Panc1 (cell line): ENCODE measurements around the gene GFPT1. TPM values are rescaled to one million over a fixed set of nuclear protein-coding genes. Genes with fewer than 3 reads are reported as not detected.

Source experiments
- ATAC-seq: fragments of 200-7000 bp; cut with Tn5 transposase; 2 replicates; pipeline ENCODE4 v1.9.1; 2020; ENCODE audit warnings: mild to moderate bottlenecking, moderate library complexity
- BruUV-seq: library from RNA; stranded (reverse); fragments of 400-500 nt; replicated peaks from 2 replicates; lab custom pipeline; 2021; lab: Mats Ljungman, UMichigan
- CTCF ChIA-PET: fragments of 300-600 bp; sonication (Branson Sonifier 250); formaldehyde crosslinking; loops from one replicate; lab custom pipeline; 2022; ENCODE audit warnings: antibody characterized with exemption; lab: Charles Lee
- POLR2A ChIA-PET: fragments of 300-600 bp; sonication (Branson Sonifier 250); formaldehyde crosslinking; loops from one replicate; lab custom pipeline; 2022; ENCODE audit warnings: antibody characterized with exemption; lab: Charles Lee
- DNase-seq: peaks from one replicate; pipeline ENCODE4 v3.0.0-alpha.2; 2010; ENCODE audit warnings: low read depth, low spot score
- H3K27ac ChIP-seq: 2 replicates; pipeline ENCODE4 v1.5.1; 2011; ENCODE audit warnings: mild to moderate bottlenecking, low read length, inconsistent platforms
- H3K27me3 ChIP-seq: fragments of 200-500 bp; sonication (Bioruptor generic); 2 replicates; pipeline ENCODE4 v1.6.0; 2014; ENCODE audit warnings: low read length, inconsistent platforms; ENCODE audit not compliant: control insufficient read depth, insufficient read depth
- H3K36me3 ChIP-seq: fragments of 200-500 bp; sonication (Bioruptor generic); 2 replicates; pipeline ENCODE4 v1.5.1; 2014; ENCODE audit warnings: inconsistent platforms, mild to moderate bottlenecking, low read length, moderate library complexity; ENCODE audit not compliant: control insufficient read depth, insufficient read depth
- H3K4me1 ChIP-seq: 2 replicates; pipeline ENCODE4 v1.5.1; 2011; ENCODE audit warnings: inconsistent platforms, mild to moderate bottlenecking, low read length, moderate library complexity; ENCODE audit not compliant: control insufficient read depth, insufficient read depth
- H3K4me3 ChIP-seq, 2 experiments: 2 replicates each; pipeline ENCODE4 v1.5.1; 2011 to 2012; ENCODE audit warnings: low read depth in 2 of 2, low read length in 2 of 2, mild to moderate bottlenecking in 2 of 2, inconsistent platforms in 1 of 2, moderate library complexity in 1 of 2
- H3K9me3 ChIP-seq: fragments of 200-500 bp; sonication (Bioruptor generic); 2 replicates; pipeline ENCODE4 v1.5.1; 2014; ENCODE audit warnings: low read depth, mild to moderate bottlenecking, inconsistent platforms, low read length, moderate library complexity; ENCODE audit not compliant: control insufficient read depth, insufficient read depth
- CTCF ChIP-seq: fragments of 450-650 bp; IDR thresholded peaks from 2 replicates; pipeline ENCODE4 v1.5.1; 2017; ENCODE audit warnings: mild to moderate bottlenecking
- POLR2AphosphoS5 ChIP-seq: IDR thresholded peaks from 2 replicates; pipeline ENCODE4 v1.6.1; 2012; ENCODE audit warnings: mild to moderate bottlenecking, low read depth, low read length, moderate library complexity
- REST ChIP-seq, 2 experiments: IDR thresholded peaks; 2 replicates each; pipeline ENCODE4 v1.6.1; 2011 to 2012; ENCODE audit warnings: low read depth in 2 of 2, control low read depth in 1 of 2, low read length in 1 of 2, mild to moderate bottlenecking in 1 of 2, moderate library complexity in 1 of 2; ENCODE audit not compliant: insufficient read depth in 1 of 2
- SIN3A ChIP-seq: IDR thresholded peaks from 2 replicates; pipeline ENCODE4 v1.6.1; 2012; ENCODE audit warnings: low read depth, mild to moderate bottlenecking, low read length, moderate library complexity, borderline replicate concordance; ENCODE audit not compliant: insufficient read depth
- TCF7L2 ChIP-seq: IDR thresholded peaks from 2 replicates; pipeline ENCODE4 v1.6.1; 2011; ENCODE audit warnings: mild to moderate bottlenecking, low read depth, low read length, inconsistent platforms
- in situ Hi-C: cut with HindIII; loops from 2 replicates; pipeline ENCODE4 v1.10.0; 2016; ENCODE audit warnings: low sequenced_read_pairs, low pct_unique_long_range_greater_than_20kb
- intact Hi-C: fragments of 100-400 bp; cut with micrococcal nuclease; formaldehyde crosslinking; loops from one replicate; pipeline ENCODE4 v1.10.0; 2022; ENCODE audit not compliant: unreplicated experiment
- total RNA-seq: library from RNA; stranded (reverse); gene quantifications from one replicate; pipeline ENCODE4 v1.2.1, GENCODE V29; 2021; ENCODE audit not compliant: unreplicated experiment

GFPT1 gene
- total RNA-seq, 1 experiment from 2014 or later, result 53.0 TPM

- no peaks in the 10 kb centered on the region for H3K27me3 ChIP-seq
- H3K4me3 ChIP-seq, result no peak overlapping the region
- no peak overlapping the region for H3K27ac ChIP-seq
- BruUV-seq, result TSS peak; percentile 46
- POLR2A ChIA-PET, result no interaction called here
- no peak for TF ChIP-seq TCF7L2
- H3K9me3 ChIP-seq, result peaks cover 2% of the 10 kb centered on the region; the same call in 1 of the 2 replicates
- peaks cover 24% of the 10 kb centered on the region for H3K36me3 ChIP-seq
- ATAC-seq, result no peak
- no peak for DNase-seq
- CTCF ChIA-PET, result no interaction called here
- intact Hi-C loops (no loop called here), in situ Hi-C loops (no loop called here)
- H3K4me1 ChIP-seq, result no peaks in the 10 kb centered on the region
These were observed 64.4 kb downstream of the GFPT1 start for GRCh38 chr2:69322631-69323030.

- no peak for ATAC-seq
- Histone ChIP-seq H3K9me3 (peaks cover 10% of the 10 kb centered on the region; the same call in 1 of the 2 replicates), H3K27ac (no peak overlapping the region), H3K27me3 (no peaks in the 10 kb centered on the region), H3K4me3 (no peak overlapping the region), H3K4me1 (no peaks in the 10 kb centered on the region), H3K36me3 (peaks cover 1% of the 10 kb centered on the region; the same call in 1 of the 2 replicates)
- intact Hi-C loops (no loop called here), in situ Hi-C loops (no loop called here)
- BruUV-seq, result no TSS peak
- TF ChIP-seq CTCF, result no peak
- TF ChIP-seq TCF7L2, result no peak
- no peak for TF ChIP-seq POLR2AphosphoS5
- TF ChIP-seq REST (IDR thresholded peaks at IDR 0.05; ENCODE audit: insufficient read depth in 1 of 2, low read depth in 2 of 2, low read length in 1 of 2), result no peak
- TF ChIP-seq SIN3A, result no peak
- ChIA-PET POLR2A (no interaction called here), CTCF (no interaction called here)
- no peak for DNase-seq
These were observed 70.5 kb downstream of the GFPT1 start for GRCh38 chr2:69316550-69316949.

GRCh38 chr2:69315160-69315761 lies 71.8 kb downstream of the GFPT1 start:
- TF ChIP-seq TCF7L2 (no peak), CTCF (no peak), POLR2AphosphoS5 (no peak), SIN3A (no peak), REST (IDR thresholded peaks at IDR 0.05; ENCODE audit: insufficient read depth in 1 of 2, low read depth in 2 of 2, low read length in 1 of 2) (no peak)
- POLR2A ChIA-PET, result interaction anchor here (1.1 kb wide), 1 partner anchor 10 kb away, joined by 4 read pairs; no protein-coding TSS in a partner anchor
- ATAC-seq (no peak), DNase-seq (no peak)
- no TSS peak for BruUV-seq
- Histone ChIP-seq H3K27me3 (no peaks in the 10 kb centered on the region), H3K9me3 (peaks cover 10% of the 10 kb centered on the region; the same call in 1 of the 2 replicates), H3K4me1 (no peaks in the 10 kb centered on the region), H3K4me3 (no peak overlapping the region), H3K36me3 (no peaks in the 10 kb centered on the region), H3K27ac (no peak overlapping the region)
- CTCF ChIA-PET, result interaction anchor here (0.6 kb wide), 1 partner anchor 50 kb away, joined by 6 read pairs; no protein-coding TSS in a partner anchor
- in situ Hi-C loops, result no loop called here
- intact Hi-C loops, result no loop called here
